ENCODE data around the gene C1orf21. TPM values are rescaled to one million over a fixed set of nuclear protein-coding genes. Genes with fewer than 3 reads are reported as not detected.
"Not testable (repeated sequence)": the region's sequence is repeated elsewhere in the genome, so short reads cannot be mapped to it uniquely, and the experiment has no call there.

The C1orf21 gene, protein sequence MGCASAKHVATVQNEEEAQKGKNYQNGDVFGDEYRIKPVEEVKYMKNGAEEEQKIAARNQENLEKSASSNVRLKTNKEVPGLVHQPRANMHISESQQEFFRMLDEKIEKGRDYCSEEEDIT
- polyA plus RNA-seq (2013, experiment 1 of 2): 77.8 TPM
- 73.4 TPM for polyA plus RNA-seq (2013, experiment 2 of 2)

DNA sequence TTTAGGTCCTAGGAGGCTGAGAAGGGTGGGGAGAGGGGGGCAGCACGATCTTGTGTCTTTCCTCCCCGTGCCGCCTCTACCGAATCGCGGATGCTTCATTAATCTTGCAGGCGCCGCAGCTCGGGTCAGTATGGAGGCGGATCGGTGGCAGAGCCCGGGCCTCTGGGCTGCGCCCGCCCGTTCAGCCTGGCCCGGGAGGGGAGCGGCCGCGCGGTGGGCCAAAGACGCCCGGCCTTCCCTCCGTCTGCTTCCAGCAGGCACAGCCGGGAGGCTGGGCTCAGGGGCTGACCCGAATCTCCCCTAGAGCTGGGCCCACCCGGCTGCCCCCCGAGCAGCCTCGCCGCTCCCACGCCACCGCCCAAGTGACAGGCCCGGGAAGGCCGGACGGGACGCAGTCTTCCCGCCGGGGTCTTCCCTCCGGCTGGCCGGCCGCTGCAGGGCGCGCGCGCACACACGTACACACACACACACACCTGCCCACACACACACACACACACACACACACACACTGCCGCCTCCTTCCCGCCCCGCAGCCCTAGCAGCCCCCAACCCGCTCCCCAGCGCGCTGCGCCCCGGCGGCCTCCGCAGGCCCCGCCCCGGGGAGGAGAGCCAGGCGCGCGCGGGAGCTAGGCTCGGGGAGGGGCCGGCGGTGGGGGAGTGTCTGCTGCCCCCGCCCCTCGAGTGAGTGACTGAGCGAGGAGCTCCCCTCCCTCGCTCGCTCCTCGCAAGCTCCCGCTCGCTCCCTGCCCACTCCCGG lies at the start of gene C1orf21:
Gene C1orf21 (plus strand): TSS at position 718 of the 757 bp plus-strand sequence. CDS start 90,481 bp downstream, outside the sequence.
- Histone ChIP-seq H3K18ac (ENCODE audit: low read depth in 1 of 2, low read length in 2 of 2) (peak within 1 kb of the TSS; percentile 69 to 90), H2AK5ac (ENCODE audit: low read length, severe bottlenecking) (no peak within 1 kb of the TSS), H3K23ac (ENCODE audit: low read length in 2 of 2) (peak within 1 kb of the TSS in 1 of 2 experiments; percentile 79), H3K4ac (ENCODE audit: low read depth in 1 of 2, low read length in 2 of 2) (peak within 1 kb of the TSS; percentile 79 to 93), H3K79me1 (replicated peaks; ENCODE audit: low read length, poor library complexity, severe bottlenecking) (peaks cover 9% of the 10 kb centered on the region), H3K27me3 (ENCODE audit: control insufficient read depth in 1 of 2, insufficient read depth in 1 of 2, low read length in 2 of 2) (no peaks in the 10 kb centered on the region), H3K4me3 (ENCODE audit: insufficient read depth in 1 of 2, low read depth in 1 of 2, low read length in 2 of 2) (peak within 1 kb of the TSS; percentile 81 to 89), H2AFZ (ENCODE audit: low read depth, low read length) (peak within 1 kb of the TSS; percentile 56), H2BK5ac (ENCODE audit: low read depth, low read length, poor library complexity, severe bottlenecking) (no peak within 1 kb of the TSS), H3K9me3 (ENCODE audit: control insufficient read depth, low read length) (no peaks in the 10 kb centered on the region), H2BK15ac (ENCODE audit: low read depth, poor library complexity, severe bottlenecking) (peak within 1 kb of the TSS; percentile 73), H3K9ac (ENCODE audit: low read length) (peak within 1 kb of the TSS; percentile 94), H3K36me3 (ENCODE audit: control insufficient read depth in 1 of 2, insufficient read depth in 2 of 2, low read depth in 1 of 2, low read length in 2 of 2) (no peaks in the 10 kb centered on the region), H4K8ac (ENCODE audit: low read length) (peak within 1 kb of the TSS; percentile 66), H2BK120ac (ENCODE audit: low read depth, low read length) (peak within 1 kb of the TSS; percentile 74), H3K4me2 (ENCODE audit: low read length, poor library complexity, severe bottlenecking) (peak within 1 kb of the TSS; percentile 97), H3K4me1 (ENCODE audit: control insufficient read depth, insufficient read depth, low read depth, low read length) (peaks cover 3% of the 10 kb centered on the region), H2BK12ac (ENCODE audit: low read length in 2 of 2) (peak within 1 kb of the TSS in 1 of 2 experiments; percentile 67), H3K14ac (ENCODE audit: low read length in 2 of 2) (peak within 1 kb of the TSS; percentile 41 to 96), H3K27ac (ENCODE audit: low read length, poor library complexity, severe bottlenecking) (peak within 1 kb of the TSS; percentile 34), H4K91ac (ENCODE audit: low read length) (peak within 1 kb of the TSS; percentile 89)
- whole genome bisulfite sequencing: under 1% methylated on average over 48 of the region's 73 CpGs
- peak; percentile 61 for DNase-seq

- not testable (repeated sequence) for H3K27ac ChIP-seq (ENCODE audit: low read length, poor library complexity, severe bottlenecking); H4K8ac ChIP-seq (ENCODE audit: low read length); H2BK120ac ChIP-seq (ENCODE audit: low read depth, low read length); H3K27me3 ChIP-seq (ENCODE audit: control insufficient read depth in 1 of 2, insufficient read depth in 1 of 2, low read length in 2 of 2); H3K4me3 ChIP-seq (ENCODE audit: insufficient read depth in 1 of 2, low read depth in 1 of 2, low read length in 2 of 2); H3K79me1 ChIP-seq (replicated peaks; ENCODE audit: low read length, poor library complexity, severe bottlenecking); H2AK5ac ChIP-seq (ENCODE audit: low read length, severe bottlenecking); DNase-seq; H3K4ac ChIP-seq (ENCODE audit: low read depth in 1 of 2, low read length in 2 of 2); H3K4me2 ChIP-seq (ENCODE audit: low read length, poor library complexity, severe bottlenecking); H2BK15ac ChIP-seq (ENCODE audit: low read depth, poor library complexity, severe bottlenecking); H4K91ac ChIP-seq (ENCODE audit: low read length); H3K4me1 ChIP-seq (ENCODE audit: control insufficient read depth, insufficient read depth, low read depth, low read length); H3K36me3 ChIP-seq (ENCODE audit: control insufficient read depth in 1 of 2, insufficient read depth in 2 of 2, low read depth in 1 of 2, low read length in 2 of 2); H3K9ac ChIP-seq (ENCODE audit: low read length); H2AFZ ChIP-seq (ENCODE audit: low read depth, low read length); H2BK12ac ChIP-seq (ENCODE audit: low read length in 2 of 2); H3K14ac ChIP-seq (ENCODE audit: low read length in 2 of 2); H3K18ac ChIP-seq (ENCODE audit: low read depth in 1 of 2, low read length in 2 of 2); H3K9me3 ChIP-seq (ENCODE audit: control insufficient read depth, low read length); H2BK5ac ChIP-seq (ENCODE audit: low read depth, low read length, poor library complexity, severe bottlenecking); H3K23ac ChIP-seq (ENCODE audit: low read length in 2 of 2)
- WGBS: 100% methylated on average over 1 of the region's 1 CpG
These were observed 49.0 kb upstream of the C1orf21 start for GRCh38 chr1:184337865-184338264.

DNA sequence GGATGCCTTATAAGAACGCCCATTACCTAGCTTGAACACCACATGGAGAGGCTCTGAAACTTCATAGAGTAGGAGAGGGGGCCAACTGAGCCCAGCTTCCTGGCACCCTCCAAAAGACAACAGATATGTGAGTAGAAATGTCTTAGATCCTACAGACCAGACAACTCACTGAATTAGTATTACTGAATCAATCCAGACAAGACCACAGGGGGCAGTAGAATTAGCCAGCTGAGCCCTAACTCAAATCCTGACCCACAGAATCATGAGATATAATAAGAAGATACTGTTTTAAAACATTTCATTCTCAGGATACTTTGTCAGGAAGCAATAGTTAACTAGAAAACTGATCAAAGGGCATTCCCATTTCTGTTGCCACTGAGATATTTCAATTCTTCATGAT lies 45.8 kb upstream of the C1orf21 start:
- no peak for DNase-seq
- Histone ChIP-seq H3K4ac (ENCODE audit: low read depth in 1 of 2, low read length in 2 of 2) (no peak overlapping the region), H2AK5ac (ENCODE audit: low read length, severe bottlenecking) (no peak overlapping the region), H3K4me2 (ENCODE audit: low read length, poor library complexity, severe bottlenecking) (no peak overlapping the region), H3K4me1 (ENCODE audit: control insufficient read depth, insufficient read depth, low read depth, low read length) (no peaks in the 10 kb centered on the region), H3K18ac (ENCODE audit: low read depth in 1 of 2, low read length in 2 of 2) (no peak overlapping the region), H3K36me3 (ENCODE audit: control insufficient read depth in 1 of 2, insufficient read depth in 2 of 2, low read depth in 1 of 2, low read length in 2 of 2) (no peaks in the 10 kb centered on the region), H2BK12ac (ENCODE audit: low read length in 2 of 2) (no peak overlapping the region), H3K27me3 (ENCODE audit: control insufficient read depth in 1 of 2, insufficient read depth in 1 of 2, low read length in 2 of 2) (no peaks in the 10 kb centered on the region), H3K9me3 (ENCODE audit: control insufficient read depth, low read length) (peaks cover 9% of the 10 kb centered on the region), H4K91ac (ENCODE audit: low read length) (no peak overlapping the region), H4K8ac (ENCODE audit: low read length) (no peak overlapping the region), H2BK15ac (ENCODE audit: low read depth, poor library complexity, severe bottlenecking) (no peak overlapping the region), H2AFZ (ENCODE audit: low read depth, low read length) (no peak overlapping the region), H3K27ac (ENCODE audit: low read length, poor library complexity, severe bottlenecking) (no peak overlapping the region), H3K79me1 (replicated peaks; ENCODE audit: low read length, poor library complexity, severe bottlenecking) (no peaks in the 10 kb centered on the region), H2BK5ac (ENCODE audit: low read depth, low read length, poor library complexity, severe bottlenecking) (no peak overlapping the region), H3K9ac (ENCODE audit: low read length) (no peak overlapping the region), H2BK120ac (ENCODE audit: low read depth, low read length) (no peak overlapping the region), H3K14ac (ENCODE audit: low read length in 2 of 2) (no peak overlapping the region), H3K23ac (ENCODE audit: low read length in 2 of 2) (no peak overlapping the region), H3K4me3 (ENCODE audit: insufficient read depth in 1 of 2, low read depth in 1 of 2, low read length in 2 of 2) (no peak overlapping the region)
- 80% methylated on average over 1 of the region's 1 CpG for WGBS

DNA sequence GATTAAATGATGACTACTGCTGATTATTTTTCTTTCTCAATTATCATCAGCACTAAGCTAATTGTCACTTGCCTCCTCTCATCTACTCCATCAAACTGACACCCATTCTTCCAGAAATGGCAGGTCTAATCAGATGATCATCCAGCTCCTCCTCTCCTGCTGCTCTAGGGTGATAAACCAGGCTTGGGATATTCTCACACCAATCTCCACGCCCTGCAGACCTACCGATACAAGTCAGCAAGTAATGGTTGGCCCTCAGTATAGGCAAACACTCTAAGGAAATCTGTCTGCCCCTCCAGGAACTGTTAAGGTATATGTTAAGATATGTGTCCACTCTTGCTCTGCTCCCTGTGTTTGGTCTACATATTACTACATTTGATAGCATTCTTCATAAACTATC lies 36.3 kb upstream of the C1orf21 start:
- no peak overlapping the region for H3K27ac ChIP-seq (ENCODE audit: low read length, poor library complexity, severe bottlenecking)
- H2BK5ac ChIP-seq (ENCODE audit: low read depth, low read length, poor library complexity, severe bottlenecking): no peak overlapping the region
- H2BK12ac ChIP-seq (ENCODE audit: low read length in 2 of 2): no peak overlapping the region
- H3K27me3 ChIP-seq (ENCODE audit: control insufficient read depth in 1 of 2, insufficient read depth in 1 of 2, low read length in 2 of 2): no peaks in the 10 kb centered on the region
- WGBS: 42% methylated on average over 2 of the region's 2 CpGs
- no peak for DNase-seq
- no peak overlapping the region for H3K14ac ChIP-seq (ENCODE audit: low read length in 2 of 2)
- H3K4me3 ChIP-seq (ENCODE audit: insufficient read depth in 1 of 2, low read depth in 1 of 2, low read length in 2 of 2): no peak overlapping the region
- no peak overlapping the region for H3K23ac ChIP-seq (ENCODE audit: low read length in 2 of 2)
- H4K8ac ChIP-seq (ENCODE audit: low read length): no peak overlapping the region
- H2AK5ac ChIP-seq (ENCODE audit: low read length, severe bottlenecking): no peak overlapping the region
- no peak overlapping the region for H4K91ac ChIP-seq (ENCODE audit: low read length)
- no peak overlapping the region for H2AFZ ChIP-seq (ENCODE audit: low read depth, low read length)
- H3K9me3 ChIP-seq (ENCODE audit: control insufficient read depth, low read length): no peaks in the 10 kb centered on the region
- no peaks in the 10 kb centered on the region for H3K4me1 ChIP-seq (ENCODE audit: control insufficient read depth, insufficient read depth, low read depth, low read length)
- H3K36me3 ChIP-seq (ENCODE audit: control insufficient read depth in 1 of 2, insufficient read depth in 2 of 2, low read depth in 1 of 2, low read length in 2 of 2): no peaks in the 10 kb centered on the region
- H2BK15ac ChIP-seq (ENCODE audit: low read depth, poor library complexity, severe bottlenecking): no peak overlapping the region
- no peak overlapping the region for H3K18ac ChIP-seq (ENCODE audit: low read depth in 1 of 2, low read length in 2 of 2)
- no peak overlapping the region for H3K4ac ChIP-seq (ENCODE audit: low read depth in 1 of 2, low read length in 2 of 2)
- no peak overlapping the region for H3K9ac ChIP-seq (ENCODE audit: low read length)
- H3K4me2 ChIP-seq (ENCODE audit: low read length, poor library complexity, severe bottlenecking): no peak overlapping the region
- no peak overlapping the region for H2BK120ac ChIP-seq (ENCODE audit: low read depth, low read length)
- no peaks in the 10 kb centered on the region for H3K79me1 ChIP-seq (replicated peaks; ENCODE audit: low read length, poor library complexity, severe bottlenecking)
